Stromal cell of bone marrow (primary cell): ENCODE data around the gene UBE2U.

ENCODE experiments used
- DNase-seq: peaks from one replicate; pipeline ENCODE4 v3.0.0-alpha.2; 2012; ENCODE audit warnings: low read depth

The UBE2U gene, protein sequence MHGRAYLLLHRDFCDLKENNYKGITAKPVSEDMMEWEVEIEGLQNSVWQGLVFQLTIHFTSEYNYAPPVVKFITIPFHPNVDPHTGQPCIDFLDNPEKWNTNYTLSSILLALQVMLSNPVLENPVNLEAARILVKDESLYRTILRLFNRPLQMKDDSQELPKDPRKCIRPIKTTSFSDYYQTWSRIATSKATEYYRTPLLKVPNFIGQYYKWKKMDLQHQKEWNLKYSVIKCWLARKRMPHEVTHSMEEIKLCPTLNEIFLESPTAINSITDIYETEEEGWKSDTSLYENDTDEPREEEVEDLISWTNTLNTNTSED

DNA sequence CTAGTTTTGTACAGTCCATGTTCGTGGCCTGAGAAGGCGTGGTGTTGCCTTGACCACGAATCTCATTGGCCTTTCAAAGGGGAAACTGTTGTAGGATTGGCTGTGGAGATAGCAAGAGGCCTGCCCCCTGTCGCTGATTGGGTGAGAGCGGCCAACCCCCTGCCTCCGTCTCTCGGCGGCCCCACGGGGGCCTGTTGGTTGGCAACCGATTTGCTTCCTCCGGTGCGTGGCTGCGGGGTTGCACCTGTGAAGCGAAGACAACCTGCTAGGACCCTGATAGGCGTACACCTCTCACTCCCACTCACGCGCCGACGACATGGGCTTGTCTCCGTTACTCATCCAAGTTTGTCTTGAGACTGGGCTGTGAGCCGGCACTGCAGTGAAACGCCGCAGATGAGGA lies at the start of gene UBE2U:
UBE2U (plus strand) TSS at position 204 of the 400 bp plus-strand sequence. CDS start 428 bp downstream, outside the sequence.
- DNase-seq: no peak

DNA sequence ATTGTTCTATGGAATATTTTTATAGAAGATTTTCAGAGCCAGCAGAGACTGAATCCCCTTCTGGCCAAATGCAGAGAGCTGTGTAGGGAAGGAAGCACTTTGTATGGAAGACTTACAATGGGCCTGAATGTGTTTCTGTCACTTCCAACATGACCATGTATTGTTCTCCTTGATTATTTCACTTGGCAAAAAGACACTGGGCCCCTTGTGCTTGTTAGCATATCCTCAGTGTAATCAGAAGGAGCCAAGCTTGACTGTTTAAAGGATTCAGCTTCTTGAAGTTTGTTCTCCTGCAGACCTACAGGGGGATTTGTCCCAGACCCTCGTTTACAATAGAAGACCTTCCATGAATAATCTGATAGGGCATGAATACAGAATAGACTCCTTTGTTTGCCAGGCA lies 48.1 kb upstream of the UBE2U start:
- no peak for DNase-seq

DNA sequence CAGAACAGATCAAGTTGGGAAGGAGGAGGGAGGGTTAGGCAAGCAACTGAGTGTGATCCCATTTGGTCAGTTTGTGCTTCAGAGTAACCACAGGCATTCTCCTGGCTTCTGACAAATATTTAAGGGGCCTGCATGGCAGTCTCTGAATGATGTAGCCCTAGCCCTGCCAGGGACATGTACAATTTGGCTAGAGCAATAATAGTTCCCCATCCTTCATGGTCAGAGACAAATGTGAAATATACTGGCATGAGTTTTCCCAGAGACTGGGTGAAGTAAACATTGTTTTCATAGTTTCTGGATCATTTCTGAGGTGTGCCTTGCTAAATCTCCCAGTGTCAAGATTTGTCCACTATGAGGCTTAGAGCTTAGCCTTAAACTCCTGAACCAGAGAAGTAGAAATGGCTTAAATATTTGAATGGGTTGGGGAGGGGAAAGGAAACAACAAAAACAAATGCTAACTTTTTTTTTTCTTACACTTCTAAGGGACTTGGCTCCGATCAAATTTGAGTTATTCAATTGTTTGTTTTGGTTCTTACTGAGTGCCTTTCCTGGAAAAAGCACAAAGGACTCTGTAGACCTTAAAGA lies 42.0 kb upstream of the UBE2U start:
- DNase-seq: peak; percentile 73

DNA sequence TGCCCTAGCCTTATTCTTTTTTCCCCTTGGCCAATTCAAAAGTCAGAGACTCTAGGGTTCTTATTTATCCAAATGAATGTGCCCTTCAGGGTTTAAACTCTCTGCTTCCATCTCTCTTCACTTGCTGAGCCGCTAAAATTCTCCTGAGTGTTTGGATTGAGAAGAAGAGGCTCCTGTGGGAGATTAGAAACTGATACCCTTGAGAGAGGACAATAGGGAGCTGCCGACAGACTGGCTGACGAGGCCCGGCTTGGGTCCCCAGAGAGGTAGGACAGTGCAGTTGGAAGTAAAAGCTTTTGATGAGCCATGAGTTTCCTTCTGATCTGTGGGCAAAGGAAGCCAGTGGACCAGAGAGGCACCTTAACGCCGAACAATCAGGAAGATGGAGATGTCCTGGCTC lies 41.3 kb upstream of the UBE2U start:
- no peak for DNase-seq

DNA sequence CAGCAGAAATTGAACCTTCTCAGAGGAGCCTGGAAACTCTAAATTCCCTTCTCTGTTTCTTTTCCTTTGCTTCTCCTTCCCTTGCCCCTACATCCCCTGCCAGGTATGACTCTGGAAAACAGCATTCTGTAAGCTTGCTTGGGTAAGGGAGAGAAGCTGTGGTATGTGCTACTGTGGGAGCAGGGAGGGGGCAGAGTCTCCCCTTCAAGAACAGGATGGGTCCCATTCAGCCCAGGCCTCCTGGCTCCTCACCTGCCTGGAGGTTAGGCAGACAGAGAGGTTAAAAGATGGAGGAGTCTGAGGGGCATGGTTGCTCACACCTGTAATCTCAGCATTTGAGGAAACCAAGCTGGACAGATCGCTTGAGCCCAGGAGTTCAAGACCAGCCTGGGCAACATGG lies 40.6 kb upstream of the UBE2U start:
- no peak for DNase-seq

DNA sequence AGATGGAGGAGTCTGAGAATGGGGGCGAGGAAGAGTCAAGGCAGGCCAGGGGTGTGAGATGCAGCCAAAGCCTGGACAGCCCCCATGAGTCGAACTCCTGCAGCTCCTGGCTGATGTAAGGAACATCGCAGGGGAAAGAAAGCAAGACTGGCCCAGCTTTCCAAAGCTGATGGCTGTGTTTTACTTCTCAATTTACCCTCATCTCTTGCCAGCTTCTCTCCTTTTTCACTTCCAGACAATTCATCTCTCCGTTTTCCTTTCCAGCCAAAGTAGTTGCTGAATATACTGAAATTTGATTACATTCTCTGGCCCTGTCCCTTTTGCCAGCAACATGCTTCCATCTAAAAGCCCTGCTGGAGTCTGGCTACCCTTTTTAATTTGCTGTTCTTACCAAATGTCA lies 40.0 kb upstream of the UBE2U start:
- no peak for DNase-seq

DNA sequence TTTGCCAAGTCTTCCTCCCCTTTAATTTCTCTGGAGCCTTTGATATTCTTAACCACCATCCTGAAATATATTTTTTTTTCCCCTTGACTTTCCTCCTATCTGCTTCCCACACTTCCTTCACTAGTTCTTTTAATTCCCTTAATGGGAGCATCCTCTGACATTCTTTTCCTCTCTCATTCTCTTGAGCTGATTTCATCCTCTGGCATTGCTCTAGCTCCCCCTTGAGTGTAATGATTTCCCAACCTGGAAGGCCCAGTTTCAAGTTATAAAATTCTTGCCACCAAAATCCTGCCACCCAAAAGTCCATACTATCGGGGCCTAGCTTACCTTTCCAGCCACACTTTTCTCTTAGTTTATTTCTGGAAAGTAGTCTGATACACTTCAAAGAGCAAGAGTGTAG lies 39.5 kb upstream of the UBE2U start:
- DNase-seq: peak; percentile 54

DNA sequence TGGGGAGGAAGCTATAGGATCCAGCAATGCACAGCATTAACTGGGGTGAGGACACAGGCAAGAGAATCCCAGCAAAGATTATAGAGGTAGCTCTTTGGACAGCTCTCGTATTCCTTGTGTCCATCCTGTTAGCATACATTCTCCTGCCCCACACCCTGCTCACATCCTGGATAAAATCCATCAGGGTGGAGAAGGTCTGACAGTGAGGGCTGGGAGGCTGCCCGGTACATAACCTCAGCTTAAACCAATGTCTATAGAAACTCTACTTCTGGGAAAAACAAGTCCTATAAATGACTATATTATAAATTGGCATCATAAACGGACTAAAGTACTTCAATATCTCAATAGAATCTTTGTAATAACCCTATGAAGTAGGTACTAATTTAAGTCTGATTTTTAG lies 36.8 kb upstream of the UBE2U start:
- DNase-seq: no peak

DNA sequence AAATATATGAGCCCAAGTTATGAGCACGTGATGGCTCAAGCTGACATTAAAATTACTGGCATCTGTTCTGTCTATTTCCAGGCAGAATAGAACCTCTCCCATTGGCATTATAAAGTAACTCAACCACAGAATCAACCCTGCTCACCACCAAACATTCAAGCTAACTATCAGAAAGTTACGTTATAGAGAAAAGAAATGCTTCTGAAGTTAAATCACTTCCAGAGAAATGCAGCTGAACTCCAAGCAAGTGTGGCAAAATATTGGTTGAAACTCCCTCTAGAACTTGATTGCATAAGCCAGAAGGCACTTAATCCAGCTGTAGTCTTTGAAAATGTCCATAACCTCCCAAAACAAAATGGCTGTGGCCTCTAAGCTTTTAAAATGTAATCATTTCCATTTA lies 36.2 kb upstream of the UBE2U start:
- DNase-seq: peak; percentile 82

DNA sequence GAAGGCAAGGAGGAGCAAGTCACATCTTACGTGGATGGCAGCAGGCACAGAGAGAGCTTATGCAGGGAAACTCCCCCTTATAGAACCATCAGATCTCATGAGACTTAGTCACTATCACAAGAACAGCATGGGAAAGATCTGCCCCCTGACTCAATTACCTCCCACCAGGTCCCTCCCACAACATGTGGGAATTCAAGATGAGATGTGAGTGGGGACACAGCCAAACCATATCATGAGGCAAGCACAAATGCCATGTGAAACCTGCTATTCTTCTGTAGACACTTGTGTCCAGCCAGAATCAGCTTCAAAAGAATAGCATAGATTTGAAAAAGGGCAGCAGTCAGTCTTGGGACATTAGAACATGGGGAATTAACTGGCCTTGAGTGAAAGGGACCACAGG lies 32.2 kb upstream of the UBE2U start:
- DNase-seq: no peak

DNA sequence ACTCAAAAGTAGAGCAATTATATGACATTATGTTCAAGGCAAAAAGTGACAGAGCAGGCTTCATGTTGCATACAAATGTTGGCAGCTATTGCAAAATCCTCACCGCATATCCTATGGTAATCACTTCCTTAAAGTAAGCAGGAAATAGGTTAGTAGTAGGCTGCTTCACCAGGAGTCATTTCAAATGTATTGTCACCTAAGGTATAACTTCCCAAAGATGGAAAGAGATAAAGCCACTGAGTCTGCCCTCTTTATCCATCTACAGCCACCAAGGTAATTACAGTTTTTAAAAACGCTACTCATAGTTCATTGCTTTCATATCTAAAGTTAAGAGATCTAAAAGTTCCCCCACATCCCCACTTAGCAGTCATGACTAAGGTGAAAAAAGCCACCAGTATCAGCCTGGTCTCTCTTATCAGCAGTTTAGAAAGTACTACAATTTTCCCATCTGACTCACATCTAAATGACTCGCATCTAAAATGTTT lies 31.6 kb upstream of the UBE2U start:
- DNase-seq: no peak

DNA sequence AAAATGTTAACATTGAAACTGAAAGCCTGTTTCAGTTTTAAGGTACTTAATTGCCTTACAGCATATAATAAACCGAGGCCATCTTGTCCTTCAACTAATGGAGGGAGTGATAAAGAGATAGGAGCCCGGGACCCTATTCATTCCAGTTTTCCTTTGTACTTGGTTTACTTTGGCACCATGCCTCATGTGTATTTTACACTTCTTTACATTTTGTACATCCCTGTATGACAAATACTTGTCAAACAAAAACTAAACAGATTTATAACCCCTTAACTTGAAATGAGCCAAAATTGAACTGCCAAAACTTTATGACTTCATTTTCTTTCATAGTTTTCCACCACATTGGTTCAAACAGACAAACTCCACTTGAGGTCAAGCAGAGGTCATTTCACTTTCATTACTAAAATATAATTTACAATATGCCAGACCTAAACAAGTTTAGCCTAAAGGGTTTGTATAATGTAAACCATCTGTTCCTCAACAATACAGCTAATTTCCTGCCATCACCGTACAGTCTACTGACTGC lies 30.9 kb upstream of the UBE2U start:
- DNase-seq: no peak

DNA sequence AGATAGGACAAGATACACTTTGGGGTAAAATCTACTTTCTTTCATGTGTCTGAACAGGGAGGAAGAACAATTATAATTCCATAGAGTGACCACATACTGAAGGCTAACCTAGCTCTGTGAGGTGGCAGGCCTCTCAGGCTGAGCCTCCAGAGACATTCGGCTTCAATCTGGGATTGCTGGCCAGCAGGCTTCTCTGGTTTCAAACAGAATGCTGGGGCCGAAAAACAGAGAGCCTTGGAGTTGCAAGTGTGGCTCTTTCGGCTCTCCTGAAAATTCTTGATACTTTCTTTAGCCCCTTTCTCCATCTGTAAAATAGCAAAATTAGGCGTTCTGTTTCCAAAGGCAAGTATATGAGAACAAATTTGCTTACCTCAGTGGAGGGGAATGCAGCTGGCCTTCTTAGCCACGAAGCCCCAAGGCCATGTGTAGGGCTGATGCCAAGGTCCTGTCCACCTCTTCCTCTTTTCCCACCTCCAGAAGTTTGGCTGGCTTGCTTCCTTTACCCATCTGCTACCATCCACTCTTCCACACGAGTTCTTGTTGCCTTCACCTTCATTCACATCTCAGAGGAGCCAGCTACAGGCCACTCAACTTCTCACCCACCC lies 30.0 kb upstream of the UBE2U start:
- no peak for DNase-seq

DNA sequence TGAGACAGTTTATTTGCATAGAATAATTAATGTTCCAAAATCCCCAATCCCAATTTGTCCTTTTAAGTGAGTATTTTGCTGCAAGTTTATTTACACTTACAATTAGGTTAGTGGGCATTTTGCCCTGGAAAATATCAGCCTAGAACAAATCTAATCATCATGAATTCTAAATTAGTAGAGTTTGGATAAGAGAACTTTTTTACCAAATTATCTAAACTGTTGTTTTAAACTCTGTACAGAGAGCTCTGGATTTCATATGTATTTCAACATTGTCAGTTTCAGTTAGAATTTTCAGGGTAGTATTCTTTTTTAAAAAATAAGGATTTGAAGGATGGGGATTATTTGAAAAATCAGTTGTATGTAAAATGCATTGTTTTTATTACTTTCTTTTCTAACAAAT lies 27.8 kb upstream of the UBE2U start:
- no peak for DNase-seq

DNA sequence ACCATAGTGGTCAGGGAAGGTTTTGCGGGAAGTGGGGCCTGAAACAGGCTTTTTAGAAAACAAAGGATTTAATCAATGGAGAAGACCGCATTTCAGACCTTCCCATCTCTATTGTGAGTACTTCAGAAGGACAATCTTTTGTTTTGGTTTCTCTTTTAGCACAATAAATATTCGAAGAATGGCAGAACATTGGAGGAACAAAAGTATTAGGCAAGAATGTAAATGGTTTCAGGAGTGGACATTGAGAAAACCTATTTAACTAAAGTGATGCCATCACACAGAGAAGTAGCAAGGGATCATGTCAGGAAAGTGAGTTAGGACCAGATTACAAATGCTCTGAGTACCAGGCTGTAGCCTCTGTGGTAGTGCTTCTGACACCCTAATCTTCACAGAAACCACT lies 26.8 kb upstream of the UBE2U start:
- no peak for DNase-seq

DNA sequence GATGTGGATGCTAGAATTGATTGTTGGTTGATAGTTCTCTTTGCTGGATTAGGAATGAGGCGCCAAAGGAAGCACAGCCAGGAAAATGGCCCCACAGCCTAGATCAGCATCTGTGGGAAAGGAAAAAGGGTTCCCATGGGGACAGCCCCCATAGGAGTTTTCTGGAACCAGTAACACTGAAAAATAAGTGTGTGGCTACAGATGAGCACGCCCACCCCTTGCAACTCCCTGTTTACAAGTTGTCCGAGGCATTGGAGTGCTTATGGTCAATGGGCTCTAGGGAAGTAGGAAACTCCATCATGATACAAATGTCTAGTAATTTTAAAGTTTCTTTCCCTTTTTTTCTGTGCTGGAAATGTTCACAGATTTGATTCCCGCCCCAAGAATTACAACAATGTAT lies 23.8 kb upstream of the UBE2U start:
- no peak for DNase-seq

DNA sequence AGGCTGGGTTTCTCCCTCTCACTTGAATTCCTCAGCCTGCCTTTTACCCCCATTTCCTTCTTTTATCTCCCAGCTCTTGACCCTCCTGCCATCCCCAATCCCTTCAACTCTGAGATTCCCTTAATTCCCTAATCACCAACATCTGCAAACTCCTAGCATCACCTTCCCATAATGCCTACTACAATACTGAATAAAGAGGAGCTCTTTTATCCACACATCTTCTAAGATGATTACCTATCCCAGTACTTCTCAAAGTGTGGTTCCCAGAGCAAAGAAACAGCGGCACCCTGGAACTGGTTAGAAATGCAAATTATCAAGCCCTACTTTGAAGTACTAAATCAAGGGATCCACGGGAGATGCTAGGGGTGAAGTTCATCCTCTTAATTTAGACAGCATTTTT lies 21.2 kb upstream of the UBE2U start:
- no peak for DNase-seq

DNA sequence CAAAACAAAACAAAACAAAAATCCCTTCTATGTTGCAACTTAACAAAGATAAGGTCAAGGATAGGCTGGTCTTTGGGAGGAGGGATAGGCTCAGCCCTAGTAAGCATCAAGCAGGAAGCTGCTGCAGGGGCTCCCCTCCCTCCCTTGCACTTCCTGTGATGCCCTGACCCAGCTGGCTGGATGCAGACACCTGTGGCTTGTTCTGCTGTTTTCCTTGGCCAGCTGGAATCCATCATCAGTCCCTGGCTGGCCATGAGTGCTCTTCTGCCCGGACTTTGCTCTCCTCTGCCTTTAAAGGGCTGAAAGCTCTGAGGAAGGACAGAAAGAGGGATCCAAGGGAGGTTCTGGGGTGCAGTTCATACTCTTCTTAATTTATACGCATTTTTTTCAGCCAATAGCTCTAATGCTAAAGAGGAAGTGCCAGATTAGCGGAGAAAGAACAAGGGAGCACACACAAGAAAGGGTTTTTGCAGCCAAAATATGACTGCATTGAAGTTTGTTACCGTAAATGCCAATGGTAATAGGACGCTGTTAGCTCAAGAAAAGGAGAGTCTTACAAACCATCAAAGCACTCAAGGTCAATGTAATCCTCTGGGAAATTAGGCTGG lies 19.9 kb upstream of the UBE2U start:
- no peak for DNase-seq

DNA sequence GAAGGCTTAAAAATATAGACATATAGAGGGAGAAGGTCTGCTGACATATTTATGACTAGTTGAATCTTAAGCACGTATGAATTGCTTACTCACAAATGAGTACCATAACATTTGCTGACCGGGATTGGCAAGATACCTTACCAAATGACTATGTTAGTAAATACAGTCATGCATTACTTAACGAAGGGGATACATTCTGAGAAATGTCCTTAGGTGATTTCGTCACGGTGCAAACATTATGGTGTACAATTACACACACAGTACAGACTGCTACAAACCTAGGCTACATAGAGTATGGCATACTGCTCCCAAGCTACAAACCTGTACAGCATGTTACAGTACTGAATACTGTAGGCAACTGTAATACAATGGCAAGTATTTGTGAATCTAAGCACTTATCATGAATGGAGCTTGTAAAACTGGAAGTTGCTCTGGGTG lies 19.4 kb upstream of the UBE2U start:
- DNase-seq: peak; percentile 45

DNA sequence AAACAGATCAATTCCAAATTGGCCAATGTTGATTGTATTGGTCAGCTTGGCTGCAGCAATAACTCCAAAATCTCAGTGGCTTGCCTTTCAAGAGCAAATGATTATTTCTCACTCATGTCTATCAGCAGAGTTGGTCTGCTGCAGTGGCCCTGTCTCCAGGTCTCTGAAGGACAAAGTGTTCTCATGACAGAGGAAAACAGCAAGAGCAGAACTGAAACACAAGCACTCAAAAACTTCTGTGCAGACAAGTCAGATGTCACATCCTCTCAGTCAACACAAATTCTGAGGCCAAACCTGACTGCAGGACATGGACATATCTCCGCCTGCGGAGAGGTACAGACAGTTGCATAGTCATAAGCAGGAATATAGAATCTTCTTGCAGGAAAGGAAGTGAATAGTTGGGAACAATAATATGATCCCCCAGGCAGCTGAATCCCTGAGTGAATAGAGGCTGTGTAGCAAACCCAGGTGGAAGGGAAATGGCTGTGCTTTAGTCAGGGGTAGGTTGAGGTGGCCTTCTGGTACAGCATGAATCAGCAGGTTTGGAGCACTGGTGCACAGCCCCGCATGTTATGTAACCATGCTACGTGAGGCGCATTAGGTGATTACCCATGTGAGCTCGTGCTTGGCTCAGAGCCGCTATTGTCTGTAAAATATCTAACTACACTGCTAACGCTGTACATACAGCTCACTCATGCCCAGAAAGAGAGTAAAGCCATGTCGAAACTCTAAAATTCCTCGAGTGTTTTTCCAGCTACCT lies 17.1 kb upstream of the UBE2U start:
- DNase-seq: no peak

DNA sequence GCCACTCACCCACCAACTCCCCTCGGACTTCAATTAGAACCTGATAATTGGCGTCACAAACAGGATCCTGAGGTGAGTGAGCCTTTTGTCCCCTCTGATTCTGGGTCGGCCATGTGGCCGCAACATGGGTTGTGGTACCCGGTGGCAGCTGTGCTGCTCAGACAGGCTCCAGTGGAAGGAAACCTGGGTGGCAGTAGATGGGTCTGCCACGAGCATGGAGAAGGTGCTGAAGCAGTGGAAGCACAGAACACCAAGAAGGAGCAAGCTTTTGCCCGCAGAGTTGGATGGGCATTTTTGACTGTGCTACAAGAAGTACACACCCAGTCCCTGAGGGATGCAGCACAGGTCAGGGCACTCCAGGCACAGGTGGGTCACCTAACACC lies 16.5 kb upstream of the UBE2U start:
- DNase-seq: no peak

DNA sequence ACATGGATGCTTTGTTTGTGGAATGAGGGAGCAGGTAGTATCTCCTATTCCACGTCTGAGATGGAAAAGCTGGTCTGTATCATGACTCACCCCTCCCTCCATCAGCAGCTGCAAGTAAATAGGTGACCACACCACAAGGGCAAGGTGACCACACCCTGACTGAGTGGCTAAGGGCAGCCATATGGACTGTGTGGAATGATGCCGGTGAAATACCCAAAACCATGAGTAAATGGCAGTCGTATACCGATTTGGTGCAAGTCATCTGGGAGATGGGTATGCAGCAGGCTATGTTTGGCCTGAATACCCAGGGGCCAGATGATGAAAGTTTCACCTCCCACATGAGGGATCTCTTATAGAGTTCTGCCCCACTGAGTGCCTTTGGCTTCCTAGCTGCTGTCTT lies 15.8 kb upstream of the UBE2U start:
- DNase-seq: no peak
